Activated B cell treated with CpG ODN at 0.5 μM for 24 hours (primary cell): ENCODE data around the gene HNRNPA3. TPM values are rescaled to one million over a fixed set of nuclear protein-coding genes. Genes with fewer than 3 reads are reported as not detected.

Experiments used
- ATAC-seq: fragments of 200-7000 bp; cut with Tn5 transposase; one replicate; pipeline ENCODE4 v1.10.0; 2021; ENCODE audit warnings: low read depth, mild to moderate bottlenecking, moderate library complexity
- CTCF ChIA-PET: fragments of 350-600 bp; sonication (Branson Sonifier 250); formaldehyde crosslinking; loops from one replicate; lab custom pipeline; 2021; ENCODE audit warnings: antibody characterized with exemption; lab: Charles Lee
- POLR2A ChIA-PET: fragments of 350-600 bp; sonication (Branson Sonifier 250); formaldehyde crosslinking; loops from one replicate; lab custom pipeline; 2021; ENCODE audit warnings: antibody characterized with exemption; lab: Charles Lee
- DNase-seq: peaks from one replicate; pipeline ENCODE4 v3.0.0; 2022
- H3K27ac Mint-ChIP-seq: one replicate; pipeline ENCODE4 v1.8.0; 2020; ENCODE audit warnings: mixed read lengths
- H3K27me3 Mint-ChIP-seq: one replicate; pipeline ENCODE4 v1.8.0; 2021; ENCODE audit warnings: mixed read lengths
- H3K36me3 Mint-ChIP-seq: one replicate; pipeline ENCODE4 v1.8.0; 2021; ENCODE audit warnings: low read depth, mixed read lengths
- H3K4me1 Mint-ChIP-seq: one replicate; pipeline ENCODE4 v1.8.0; 2021; ENCODE audit warnings: mixed read lengths
- H3K4me3 Mint-ChIP-seq: one replicate; pipeline ENCODE4 v1.8.0; 2020; ENCODE audit warnings: mild to moderate bottlenecking, mixed read lengths
- H3K9me3 Mint-ChIP-seq: one replicate; pipeline ENCODE4 v1.8.0; 2020; ENCODE audit warnings: mixed read lengths
- intact Hi-C: fragments of 100-400 bp; cut with micrococcal nuclease; formaldehyde crosslinking; loops from one replicate; pipeline ENCODE4 v1.15.1; 2024
- total RNA-seq: library from RNA; stranded (reverse); gene quantifications from 2 replicates; pipeline ENCODE4 v1.2.3, GENCODE V29; 2022
- TF ChIP-seq, protein P1 (sequence below): fragments of 200-600 bp; IDR thresholded peaks from one replicate; pipeline ENCODE4 v1.8.0; 2022; ENCODE audit warnings: antibody characterized with exemption, mild to moderate bottlenecking

The HNRNPA3 gene
- total RNA-seq, 1 donor from 2014 or later = 254 TPM

GRCh38 chr2:177234267-177234666, 21.7 kb downstream of the HNRNPA3 start:
- Mint-ChIP-seq H3K4me1 (peaks cover 24% of the 10 kb centered on the region), H3K4me3 (no peak overlapping the region), H3K27ac (no peak overlapping the region), H3K9me3 (no peaks in the 10 kb centered on the region), H3K27me3 (no peaks in the 10 kb centered on the region), H3K36me3 (peaks cover 63% of the 10 kb centered on the region)
- TF ChIP-seq, protein P1, sequence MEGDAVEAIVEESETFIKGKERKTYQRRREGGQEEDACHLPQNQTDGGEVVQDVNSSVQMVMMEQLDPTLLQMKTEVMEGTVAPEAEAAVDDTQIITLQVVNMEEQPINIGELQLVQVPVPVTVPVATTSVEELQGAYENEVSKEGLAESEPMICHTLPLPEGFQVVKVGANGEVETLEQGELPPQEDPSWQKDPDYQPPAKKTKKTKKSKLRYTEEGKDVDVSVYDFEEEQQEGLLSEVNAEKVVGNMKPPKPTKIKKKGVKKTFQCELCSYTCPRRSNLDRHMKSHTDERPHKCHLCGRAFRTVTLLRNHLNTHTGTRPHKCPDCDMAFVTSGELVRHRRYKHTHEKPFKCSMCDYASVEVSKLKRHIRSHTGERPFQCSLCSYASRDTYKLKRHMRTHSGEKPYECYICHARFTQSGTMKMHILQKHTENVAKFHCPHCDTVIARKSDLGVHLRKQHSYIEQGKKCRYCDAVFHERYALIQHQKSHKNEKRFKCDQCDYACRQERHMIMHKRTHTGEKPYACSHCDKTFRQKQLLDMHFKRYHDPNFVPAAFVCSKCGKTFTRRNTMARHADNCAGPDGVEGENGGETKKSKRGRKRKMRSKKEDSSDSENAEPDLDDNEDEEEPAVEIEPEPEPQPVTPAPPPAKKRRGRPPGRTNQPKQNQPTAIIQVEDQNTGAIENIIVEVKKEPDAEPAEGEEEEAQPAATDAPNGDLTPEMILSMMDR = no peak
- CTCF ChIA-PET = interaction anchor here (0.6 kb wide), 1 partner anchor 37 kb away, joined by 3 read pairs; no protein-coding TSS in a partner anchor
- POLR2A ChIA-PET = no interaction called here
- DNase-seq = no peak
- ATAC-seq = no peak
- intact Hi-C loops = no loop called here

DNA sequence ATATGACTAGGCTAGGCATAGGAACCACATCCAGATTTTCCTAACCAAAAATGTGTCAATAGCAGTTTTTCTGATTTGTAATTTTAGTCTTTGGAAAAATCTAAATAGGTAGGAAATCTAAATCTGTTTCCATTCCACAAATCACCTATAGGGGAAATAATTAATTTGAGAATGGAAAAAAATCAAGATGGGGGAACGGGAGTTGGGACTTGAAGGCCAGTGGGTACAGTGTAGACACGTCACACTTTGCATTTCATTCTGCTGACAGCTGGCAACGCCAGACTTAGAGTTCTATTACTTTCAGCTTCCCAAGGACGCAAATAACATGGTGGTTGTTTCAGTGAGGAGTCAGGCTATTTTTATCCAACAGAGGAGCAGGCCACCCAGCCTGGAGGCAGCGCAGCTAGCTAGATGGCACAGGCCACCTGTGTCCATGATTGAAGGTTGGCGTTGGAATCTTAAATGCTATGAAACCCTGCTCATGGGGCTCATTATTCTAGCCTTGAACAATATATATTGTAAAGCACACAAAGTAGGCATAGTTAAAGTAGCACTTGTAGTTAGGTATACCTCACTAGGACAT, 23.4 kb downstream of the HNRNPA3 start:
- H3K4me3 Mint-ChIP-seq = no peak overlapping the region
- DNase-seq (no peak), ATAC-seq (no peak)
- no peaks in the 10 kb centered on the region for H3K9me3 Mint-ChIP-seq
- CTCF ChIA-PET = no interaction called here
- peaks cover 40% of the 10 kb centered on the region for H3K4me1 Mint-ChIP-seq
- no peaks in the 10 kb centered on the region for H3K27me3 Mint-ChIP-seq
- intact Hi-C loops = no loop called here
- H3K36me3 Mint-ChIP-seq = peaks cover 55% of the 10 kb centered on the region
- POLR2A ChIA-PET = interaction anchor here (2.0 kb wide), 1 partner anchor 29 kb away, joined by 6 read pairs; the partner anchor contains the start of gene NFE2L2
- no peak overlapping the region for H3K27ac Mint-ChIP-seq
- TF ChIP-seq, protein P1 = no peak

DNA sequence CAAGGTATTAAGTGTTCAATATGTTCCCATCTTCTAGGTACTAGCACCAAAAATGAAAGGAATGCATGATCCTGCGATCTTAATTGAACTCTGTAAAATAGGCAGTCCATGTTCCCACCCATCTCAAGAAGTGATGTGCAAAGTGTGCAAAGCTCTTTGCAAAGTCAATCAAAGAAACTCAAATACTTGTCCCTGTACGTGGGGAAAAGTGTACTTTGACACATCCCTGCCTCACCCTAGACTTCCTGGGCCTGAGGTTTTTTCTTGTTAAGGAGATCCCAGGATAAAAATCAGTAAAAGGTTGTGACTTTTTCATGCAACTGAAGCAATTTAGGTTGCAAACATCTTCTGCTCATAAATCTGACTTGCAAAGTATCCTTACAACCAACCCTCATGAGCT, 25.3 kb downstream of the HNRNPA3 start:
- Mint-ChIP-seq H3K4me3 (no peak overlapping the region), H3K27me3 (no peaks in the 10 kb centered on the region), H3K4me1 (peaks cover 60% of the 10 kb centered on the region), H3K27ac (no peak overlapping the region), H3K9me3 (no peaks in the 10 kb centered on the region), H3K36me3 (peaks cover 53% of the 10 kb centered on the region)
- ATAC-seq = no peak
- TF ChIP-seq, protein P1 = no peak
- CTCF ChIA-PET = interaction anchor here (1.8 to 4.8 kb wide), 2 partner anchors 25 to 73 kb away, joined by 7 to 29 read pairs; partner anchors contain the start of gene NFE2L2
- intact Hi-C loops = no loop called here
- no peak for DNase-seq
- POLR2A ChIA-PET = interaction anchor here (1.0 to 3.8 kb wide), 4 partner anchors 11 to 73 kb away, joined by 3 to 65 read pairs (median 10); partner anchors contain the start of genes HNRNPA3 and NFE2L2

DNA sequence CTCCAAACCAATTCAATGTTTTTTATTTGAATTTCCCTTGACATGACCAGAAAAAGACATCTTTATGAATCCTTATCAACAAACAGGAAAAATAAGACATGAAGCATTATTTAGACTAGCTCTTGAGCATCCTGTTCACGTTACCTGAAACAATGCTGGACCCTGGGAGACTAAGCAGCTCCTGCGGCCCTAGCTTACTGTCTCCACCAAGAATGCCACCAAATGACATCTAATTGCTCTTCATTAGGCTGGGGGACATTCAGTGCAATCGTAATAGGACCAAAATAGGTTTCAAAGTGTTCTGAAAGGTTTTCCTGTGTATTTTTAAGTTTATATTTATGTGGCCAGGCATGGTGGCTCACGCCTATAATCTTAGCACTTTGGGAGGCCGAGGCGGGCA, 26.5 kb downstream of the HNRNPA3 start:
- H3K4me3 Mint-ChIP-seq = no peak overlapping the region
- peaks cover 69% of the 10 kb centered on the region for H3K4me1 Mint-ChIP-seq
- no peaks in the 10 kb centered on the region for H3K27me3 Mint-ChIP-seq
- intact Hi-C loops = no loop called here
- CTCF ChIA-PET = interaction anchor here (1.8 to 4.8 kb wide), 2 partner anchors 24 to 75 kb away, joined by 7 to 29 read pairs; partner anchors contain the start of gene NFE2L2
- H3K9me3 Mint-ChIP-seq = no peaks in the 10 kb centered on the region
- peaks cover 48% of the 10 kb centered on the region for H3K36me3 Mint-ChIP-seq
- TF ChIP-seq, protein P1 = no peak
- no peak for DNase-seq
- POLR2A ChIA-PET = interaction anchor here (1.1 to 3.8 kb wide), 4 partner anchors 14 to 153 kb away, joined by 3 to 65 read pairs (median 13); partner anchors contain the start of genes AGPS, HNRNPA3 and NFE2L2
- peak overlapping the region; percentile 50 for H3K27ac Mint-ChIP-seq
- no peak for ATAC-seq
